HK-2 (cell line): ENCODE data around the gene EDN3.

ENCODE experiments used
- DNase-seq: peaks from one replicate; pipeline ENCODE4 v3.0.0-alpha.2; 2018; ENCODE audit not compliant: unreplicated experiment

Gene EDN3

GRCh38 chr20:59308493-59309201 is 8.2 kb downstream of the EDN3 start:
- DNase-seq, result no peak

- DNase-seq, result no peak
Observed at GRCh38 chr20:59309218-59309617, 8.8 kb downstream of the EDN3 start.

GRCh38 chr20:59314997-59315396 is 14.6 kb downstream of the EDN3 start:
- no peak for DNase-seq

- DNase-seq, result no peak
Observed at GRCh38 chr20:59316911-59317731, 16.7 kb downstream of the EDN3 start.

- DNase-seq, result no peak
Observed at GRCh38 chr20:59318201-59318790, 17.9 kb downstream of the EDN3 start.

- DNase-seq, result no peak
Observed at GRCh38 chr20:59318803-59319202, 18.4 kb downstream of the EDN3 start.

- DNase-seq, result no peak
Observed at GRCh38 chr20:59320426-59320825, 20.0 kb downstream of the EDN3 start.

GRCh38 chr20:59320854-59321647 is 20.6 kb downstream of the EDN3 start:
- DNase-seq, result no peak

GRCh38 chr20:59322081-59322480 is 21.7 kb downstream of the EDN3 start:
- DNase-seq, result no peak

- DNase-seq, result no peak
Observed at GRCh38 chr20:59322585-59323454, 22.4 kb downstream of the EDN3 start.

GRCh38 chr20:59323731-59324130 is 23.3 kb downstream of the EDN3 start:
- no peak for DNase-seq

GRCh38 chr20:59324521-59325141 is 24.2 kb downstream of the EDN3 start:
- no peak for DNase-seq

GRCh38 chr20:59325142-59325523 is 24.7 kb downstream of the EDN3 start:
- DNase-seq, result no peak

GRCh38 chr20:59326188-59326587 is 25.8 kb downstream of the EDN3 start:
- no peak for DNase-seq

GRCh38 chr20:59328071-59328470 is 27.7 kb downstream of the EDN3 start:
- no peak for DNase-seq

- no peak for DNase-seq
Observed at GRCh38 chr20:59331721-59332329, 31.4 kb downstream of the EDN3 start.

- no peak for DNase-seq
Observed at GRCh38 chr20:59333260-59333845, 32.9 kb downstream of the EDN3 start.

GRCh38 chr20:59333951-59334350 is 33.5 kb downstream of the EDN3 start:
- DNase-seq, result no peak

GRCh38 chr20:59334651-59335300 is 34.4 kb downstream of the EDN3 start:
- no peak for DNase-seq
